Omental fat pad (tissue), 4 donors: Measurements from ENCODE around the gene ANKRD26. TPM values are rescaled to one million over a fixed set of nuclear protein-coding genes. Genes with fewer than 3 reads are reported as not detected.

Experiments used
- ATAC-seq: fragments of 150-250 bp; one replicate; pipeline ENCODE4 v1.9.1; 2016; ENCODE audit warnings: mild to moderate bottlenecking, moderate library complexity; ENCODE audit not compliant: low FRiP score
- DNase-seq: peaks from one replicate; pipeline ENCODE4 v3.0.0-alpha.2; 2019; ENCODE audit warnings: low spot score
- total RNA-seq, 4 donors: library from RNA; depleted of rRNA; stranded (reverse); fragments of >200 nt; gene quantifications; one replicate each; pipeline ENCODE4 v1.1.0, GENCODE V29; 2016
- TF ChIP-seq, protein P1 (sequence below), 3 donors: fragments of 450-650 bp; IDR thresholded peaks; one replicate each; pipeline ENCODE4 v1.5.1; 2016 to 2017; ENCODE audit warnings: antibody characterized with exemption in 3 of 3, mild to moderate bottlenecking in 3 of 3, moderate library complexity in 2 of 3

ANKRD26 gene
- 1 to 10 TPM; 3.4 to 9.1 (median 6.0) TPM for total RNA-seq

DNA sequence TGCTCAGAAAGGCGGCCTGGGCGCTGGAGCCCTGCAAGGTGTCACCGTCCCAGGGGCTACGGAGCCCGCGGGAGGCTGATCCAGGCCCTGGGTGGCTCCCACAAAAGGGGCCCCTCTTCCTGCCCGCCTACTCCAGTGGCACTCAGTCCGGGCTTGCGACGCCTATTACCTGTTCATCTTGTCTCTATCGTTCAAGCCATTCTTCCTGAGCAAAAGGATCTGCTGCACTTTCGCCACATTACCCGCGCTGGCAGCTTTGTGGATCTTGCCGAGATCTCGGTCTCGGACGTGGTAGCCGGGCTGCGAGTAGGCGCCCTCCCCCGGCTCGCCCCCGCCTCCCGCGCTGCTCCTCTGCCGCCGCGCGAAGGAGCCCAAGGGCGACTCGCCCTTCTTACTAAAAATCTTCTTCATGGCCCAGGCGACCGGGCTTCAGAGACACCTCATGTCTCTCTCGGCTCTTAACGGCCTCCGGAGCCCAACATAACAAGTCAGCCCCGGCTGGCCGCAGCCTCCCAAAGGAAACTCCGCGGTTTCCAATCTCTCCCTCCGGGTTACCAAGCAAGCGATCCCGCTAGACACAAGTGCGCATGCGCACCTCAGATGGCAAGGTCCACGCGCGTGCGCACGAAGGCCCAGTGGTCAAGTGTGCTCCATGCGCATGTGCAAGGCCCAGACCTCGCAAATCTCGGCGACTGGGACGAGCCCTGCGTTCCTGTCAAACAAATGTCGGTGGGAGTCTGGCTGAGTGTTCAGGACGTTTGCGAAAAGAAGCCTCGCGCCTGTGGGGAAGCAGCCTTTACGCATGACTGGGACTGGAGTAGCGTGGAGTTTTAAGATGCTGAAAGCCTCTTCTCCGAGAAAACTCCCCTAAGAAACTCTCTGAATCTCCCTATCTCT, at the start of gene ANKRD26:
ANKRD26 (minus strand) TSS at position 579 of the 897 bp plus-strand sequence; CDS start at position 411, 168 bp downstream.
- ATAC-seq, result peak; percentile 99
- TF ChIP-seq, protein P1, sequence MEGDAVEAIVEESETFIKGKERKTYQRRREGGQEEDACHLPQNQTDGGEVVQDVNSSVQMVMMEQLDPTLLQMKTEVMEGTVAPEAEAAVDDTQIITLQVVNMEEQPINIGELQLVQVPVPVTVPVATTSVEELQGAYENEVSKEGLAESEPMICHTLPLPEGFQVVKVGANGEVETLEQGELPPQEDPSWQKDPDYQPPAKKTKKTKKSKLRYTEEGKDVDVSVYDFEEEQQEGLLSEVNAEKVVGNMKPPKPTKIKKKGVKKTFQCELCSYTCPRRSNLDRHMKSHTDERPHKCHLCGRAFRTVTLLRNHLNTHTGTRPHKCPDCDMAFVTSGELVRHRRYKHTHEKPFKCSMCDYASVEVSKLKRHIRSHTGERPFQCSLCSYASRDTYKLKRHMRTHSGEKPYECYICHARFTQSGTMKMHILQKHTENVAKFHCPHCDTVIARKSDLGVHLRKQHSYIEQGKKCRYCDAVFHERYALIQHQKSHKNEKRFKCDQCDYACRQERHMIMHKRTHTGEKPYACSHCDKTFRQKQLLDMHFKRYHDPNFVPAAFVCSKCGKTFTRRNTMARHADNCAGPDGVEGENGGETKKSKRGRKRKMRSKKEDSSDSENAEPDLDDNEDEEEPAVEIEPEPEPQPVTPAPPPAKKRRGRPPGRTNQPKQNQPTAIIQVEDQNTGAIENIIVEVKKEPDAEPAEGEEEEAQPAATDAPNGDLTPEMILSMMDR (IDR thresholded peaks at IDR 0.05), result no peak
- peak; percentile 95 for DNase-seq

DNA sequence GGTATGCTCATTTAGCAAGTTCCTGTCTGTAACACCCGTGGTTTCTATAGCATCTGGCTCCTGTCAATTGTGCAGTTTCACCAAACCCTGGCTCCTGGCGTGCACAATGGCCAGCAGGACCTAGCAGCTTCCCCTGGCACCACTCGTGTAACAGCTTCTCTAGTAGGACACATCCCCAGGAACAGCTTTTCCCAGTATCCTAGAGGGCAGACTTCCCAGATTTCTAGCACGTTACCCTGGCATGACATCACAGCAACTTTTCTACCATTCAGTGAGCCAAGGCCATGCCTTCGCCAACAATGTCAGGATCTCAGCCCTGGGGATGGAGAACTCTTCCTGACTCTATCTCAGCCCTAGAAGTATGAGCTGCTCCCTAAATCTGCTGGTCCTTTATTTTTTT, 47.4 kb upstream of the ANKRD26 start:
- TF ChIP-seq, protein P1 (IDR thresholded peaks at IDR 0.05), result no peak
- ATAC-seq, result no peak
- no peak for DNase-seq

DNA sequence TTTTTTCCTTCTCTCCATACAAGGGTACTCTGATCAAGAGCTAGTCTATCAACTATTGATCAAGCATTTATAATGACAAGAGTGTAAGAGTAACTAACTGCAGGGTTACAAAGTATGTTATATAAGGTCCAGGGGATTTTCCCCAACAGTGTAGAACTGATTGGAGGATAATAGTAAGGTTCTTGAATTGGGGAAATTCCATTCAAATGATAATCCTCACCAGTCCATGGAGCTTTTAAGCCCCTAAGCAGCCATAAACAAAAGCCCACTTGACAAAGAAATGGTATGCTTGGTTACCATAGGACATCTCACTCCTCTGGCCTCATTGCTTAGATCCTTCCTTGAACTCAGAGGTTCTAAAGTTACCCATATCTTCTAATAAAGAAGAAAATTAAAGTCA, 45.6 kb upstream of the ANKRD26 start:
- DNase-seq (no peak), ATAC-seq (no peak)
- TF ChIP-seq, protein P1 (IDR thresholded peaks at IDR 0.05), result no peak

DNA sequence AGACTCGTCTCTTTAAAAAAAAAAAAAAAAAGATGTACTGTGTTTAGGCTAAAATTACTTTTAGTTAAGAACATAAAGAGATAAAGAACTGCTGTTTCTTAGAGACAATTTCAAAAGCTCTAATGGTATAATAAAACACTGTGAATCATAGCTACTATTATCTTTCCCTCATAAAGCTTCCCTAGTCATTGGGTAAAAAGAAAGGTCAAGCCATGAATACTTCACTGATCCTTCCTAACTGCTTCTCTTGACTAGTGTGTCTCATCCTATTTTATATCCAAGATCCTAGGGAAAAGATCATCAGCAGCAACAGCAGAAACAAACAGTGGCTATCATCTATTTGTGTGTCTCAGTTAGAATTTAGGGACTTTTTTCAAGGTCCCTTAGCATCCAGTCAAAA, 43.4 kb upstream of the ANKRD26 start:
- DNase-seq (no peak), ATAC-seq (no peak)
- TF ChIP-seq, protein P1 (IDR thresholded peaks at IDR 0.05), result no peak

DNA sequence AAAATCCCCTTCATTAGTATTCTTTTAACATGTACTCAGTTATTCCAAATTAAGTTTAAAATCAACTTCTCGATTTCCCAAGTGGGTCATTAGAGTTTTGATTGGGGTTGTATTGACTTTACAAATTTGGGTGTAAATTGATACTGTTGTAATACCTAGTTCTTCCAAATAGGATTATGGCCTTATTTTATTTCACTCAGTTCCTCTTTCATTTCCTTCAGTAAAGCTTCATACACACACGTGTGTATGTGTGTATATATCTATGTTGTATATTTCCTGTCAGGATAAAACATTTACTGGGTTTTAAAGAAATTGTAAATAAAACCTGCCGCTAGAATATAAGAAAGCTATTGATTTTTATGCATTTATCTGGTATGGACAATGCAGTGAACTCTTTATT, 38.0 kb upstream of the ANKRD26 start:
- DNase-seq (no peak), ATAC-seq (no peak)
- TF ChIP-seq, protein P1 (IDR thresholded peaks at IDR 0.05), result no peak

DNA sequence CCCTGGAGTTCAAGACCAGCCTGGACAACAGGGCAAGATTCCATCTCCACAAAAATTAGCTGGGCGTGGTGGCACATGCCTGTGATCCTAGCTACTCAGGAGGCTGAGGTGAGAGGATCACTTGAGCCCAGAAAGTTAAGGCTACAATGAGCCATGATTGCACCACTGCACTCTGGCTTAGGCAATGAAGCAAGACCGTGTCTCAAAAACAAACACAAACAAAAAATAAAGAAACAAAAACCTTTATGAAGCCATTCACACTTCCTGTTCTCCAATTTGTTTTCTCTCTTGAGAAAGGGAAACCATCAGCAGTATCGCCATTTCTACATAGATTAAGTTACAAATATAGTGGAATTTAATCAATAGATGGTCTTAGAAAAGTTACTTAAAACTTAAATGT, 34.1 kb upstream of the ANKRD26 start:
- DNase-seq (no peak), ATAC-seq (no peak)
- TF ChIP-seq, protein P1 (IDR thresholded peaks at IDR 0.05), result no peak

DNA sequence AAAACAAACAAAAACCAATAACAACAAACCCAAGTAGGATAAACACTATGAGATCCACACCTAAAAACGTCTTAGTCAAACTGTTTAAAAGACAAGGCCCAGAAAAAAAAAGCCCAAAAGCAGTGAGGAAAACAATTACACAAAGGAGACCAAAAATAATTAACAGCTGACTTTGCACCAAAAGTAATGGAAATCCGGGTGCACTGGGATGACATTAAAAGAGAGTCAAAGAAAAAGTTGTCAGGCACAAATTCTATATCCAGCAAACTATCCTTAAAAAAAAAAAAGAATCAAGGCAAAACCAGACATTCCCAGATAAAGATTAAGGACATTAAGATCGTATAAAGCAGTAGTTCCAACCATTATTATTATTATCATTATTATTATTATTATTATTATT, 7.9 kb upstream of the ANKRD26 start:
- TF ChIP-seq, protein P1 (IDR thresholded peaks at IDR 0.05), result no peak
- ATAC-seq, result no peak

More for the DNA sequence above, 7.9 kb upstream of the ANKRD26 start:
- no peak for DNase-seq
